Measurements from ENCODE around the gene TMEM147. TPM values are rescaled to one million over a fixed set of nuclear protein-coding genes. Genes with fewer than 3 reads are reported as not detected.

Gene TMEM147
- total RNA-seq, 1 donor from 2014 or later: 84.4 TPM

- intact Hi-C loops (cut with micrococcal nuclease): no loop called here
- DNase-seq (no peak), ATAC-seq (no peak)
These were observed 13.2 kb downstream of the TMEM147 start for GRCh38 chr19:35558400-35559280.

DNA sequence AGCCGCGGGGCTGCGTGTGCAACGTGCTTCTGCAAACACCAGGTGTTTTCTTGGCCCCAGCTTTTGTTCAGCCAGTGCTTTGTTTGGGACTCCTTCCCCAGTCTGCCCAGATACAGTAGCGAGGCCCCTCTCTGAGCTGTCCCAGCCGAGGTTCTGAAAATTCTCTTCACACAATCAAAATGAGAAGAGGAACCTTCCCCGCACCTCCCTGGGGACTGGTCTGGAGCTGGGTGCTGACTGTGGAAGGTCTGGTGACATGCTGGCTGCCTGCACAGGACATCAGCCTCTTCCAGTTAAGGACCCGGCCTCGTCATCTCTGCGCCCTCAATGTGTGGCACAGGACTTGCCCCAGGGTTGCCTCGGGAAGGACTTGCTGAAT is 13.8 kb downstream of the TMEM147 start:
- no peak for ATAC-seq
- no peak for DNase-seq
- intact Hi-C loops (cut with micrococcal nuclease): no loop called here

- ATAC-seq: no peak
- DNase-seq: no peak
- intact Hi-C loops (cut with micrococcal nuclease): no loop called here
These were observed 14.4 kb downstream of the TMEM147 start for GRCh38 chr19:35559781-35560180.

DNA sequence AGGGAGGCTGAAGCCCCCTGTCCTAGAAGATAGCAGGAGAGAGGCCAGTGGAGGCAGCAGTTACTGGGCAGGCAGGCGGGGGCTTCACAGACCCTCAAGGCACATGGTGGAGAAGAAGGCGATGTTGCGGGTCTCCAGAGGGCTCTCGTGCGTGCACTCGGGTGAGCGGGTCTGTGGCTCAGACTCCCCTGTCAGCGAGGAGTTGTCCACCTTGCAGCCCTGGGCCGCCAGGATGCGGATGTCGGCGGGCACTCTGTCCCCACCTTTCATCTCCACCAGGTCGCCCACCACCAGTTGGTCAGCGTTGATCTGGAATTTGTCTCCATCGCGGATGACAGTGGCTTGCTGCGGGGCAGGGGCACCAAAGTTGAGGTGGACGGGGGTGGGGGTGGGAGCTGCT is 14.8 kb downstream of the TMEM147 start:
- intact Hi-C loops (cut with micrococcal nuclease): no loop called here
- ATAC-seq (no peak), DNase-seq (no peak)

DNA sequence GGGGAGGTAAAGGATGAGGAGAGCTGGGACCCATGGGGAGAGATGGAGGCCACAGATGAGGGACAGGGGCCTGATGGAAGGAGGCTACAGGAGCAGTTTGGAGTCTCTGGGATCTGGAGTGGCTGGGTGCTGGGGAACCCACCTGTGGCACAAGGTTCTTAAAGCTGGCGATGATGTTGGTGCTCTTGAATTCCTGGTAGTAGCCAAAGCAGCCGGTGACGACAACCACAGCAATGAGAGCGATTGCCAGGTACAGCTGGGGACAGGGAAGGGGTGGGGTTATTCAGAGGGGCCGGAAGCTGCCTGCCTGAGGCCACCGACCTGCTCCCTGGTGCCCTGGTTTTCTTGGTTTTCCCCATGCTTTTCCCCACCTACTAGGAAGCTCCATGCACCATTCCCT is 15.3 kb downstream of the TMEM147 start:
- DNase-seq (no peak), ATAC-seq (no peak)
- intact Hi-C loops (cut with micrococcal nuclease): no loop called here

DNA sequence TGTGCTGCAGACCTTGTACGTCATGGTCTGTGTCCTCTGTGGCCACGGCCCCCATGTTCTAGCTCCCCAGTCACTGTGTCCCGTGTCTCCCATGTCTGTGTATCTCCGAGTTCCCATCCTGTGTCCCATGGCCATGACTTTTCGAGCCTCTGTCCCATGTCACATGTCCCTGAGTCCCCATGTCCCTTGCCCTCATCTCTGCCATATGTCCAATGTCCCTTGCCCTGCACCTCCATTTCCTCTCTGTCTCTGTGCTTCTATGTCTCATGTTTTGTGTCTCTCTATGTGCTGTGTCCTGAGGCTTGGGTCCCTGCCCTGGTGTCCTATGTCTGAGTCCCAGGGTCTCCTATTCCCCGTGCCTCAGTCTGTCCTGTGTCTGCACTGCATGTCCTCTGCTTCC is 16.0 kb downstream of the TMEM147 start:
- no peak for DNase-seq
- intact Hi-C loops (cut with micrococcal nuclease): no loop called here

GRCh38 chr19:35562336-35562735 is 16.9 kb downstream of the TMEM147 start:
- ATAC-seq: no peak
- intact Hi-C loops (cut with micrococcal nuclease): no loop called here
- no peak for DNase-seq

More for the DNA sequence above, 16.0 kb downstream of the TMEM147 start:
- no peak for ATAC-seq

DNA sequence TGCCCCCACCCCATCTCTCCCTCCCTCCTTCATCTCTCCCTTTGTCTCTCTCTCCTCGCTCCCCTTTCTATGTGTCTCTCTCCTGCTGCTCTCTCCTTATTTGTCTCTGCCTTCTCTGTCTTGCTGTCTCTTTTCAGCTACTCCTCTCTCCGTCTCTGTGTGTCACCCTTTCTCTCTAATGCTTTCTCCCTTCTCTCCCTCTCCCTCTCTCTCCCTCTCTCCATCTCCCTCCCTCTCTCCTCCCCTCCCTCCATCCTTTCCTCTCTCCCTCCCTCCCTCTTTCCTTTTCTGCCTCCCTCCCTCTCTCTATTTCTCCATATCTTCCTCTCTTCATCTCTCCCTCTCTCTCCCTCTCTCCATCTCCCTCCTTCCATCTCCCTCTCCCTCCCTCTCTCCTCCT is 17.4 kb downstream of the TMEM147 start:
- DNase-seq: no peak
- intact Hi-C loops (cut with micrococcal nuclease): no loop called here
- no peak for ATAC-seq

GRCh38 chr19:35563207-35563829 is 17.9 kb downstream of the TMEM147 start, which contains the start of gene ATP4A:
TSS of gene ATP4A (minus strand) at chr19:35563658. CDS start at chr19:35563629, 29 bp downstream.
- no peak for ATAC-seq
- intact Hi-C loops (cut with micrococcal nuclease): no loop called here
- no peak for DNase-seq

- intact Hi-C loops (cut with micrococcal nuclease): no loop called here
These were observed 19.8 kb downstream of the TMEM147 start for GRCh38 chr19:35565016-35565856.

DNA sequence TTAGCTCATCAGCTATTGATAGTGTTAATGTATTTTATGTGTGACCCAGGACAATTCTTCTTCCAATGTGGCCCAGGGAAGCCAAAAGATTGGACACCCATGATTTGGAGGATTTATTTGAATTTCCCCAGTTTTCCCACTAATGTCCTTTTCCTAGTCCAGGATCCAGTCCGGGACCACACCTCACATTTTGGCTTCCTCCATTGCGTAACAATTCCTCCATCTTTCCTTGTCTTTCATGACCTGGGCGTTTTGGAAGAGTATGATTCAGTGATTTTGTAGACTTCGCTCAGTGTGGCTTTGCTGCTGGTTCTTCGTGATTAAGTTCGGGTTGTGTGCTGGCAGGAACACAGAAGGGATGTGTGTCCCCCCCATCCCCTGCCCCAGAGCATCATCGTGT is 21.3 kb downstream of the TMEM147 start:
- no peak for DNase-seq
- intact Hi-C loops (cut with micrococcal nuclease): no loop called here
- no peak for ATAC-seq

More at GRCh38 chr19:35565016-35565856, 19.8 kb downstream of the TMEM147 start:
- no peak for DNase-seq
- no peak for ATAC-seq

DNA sequence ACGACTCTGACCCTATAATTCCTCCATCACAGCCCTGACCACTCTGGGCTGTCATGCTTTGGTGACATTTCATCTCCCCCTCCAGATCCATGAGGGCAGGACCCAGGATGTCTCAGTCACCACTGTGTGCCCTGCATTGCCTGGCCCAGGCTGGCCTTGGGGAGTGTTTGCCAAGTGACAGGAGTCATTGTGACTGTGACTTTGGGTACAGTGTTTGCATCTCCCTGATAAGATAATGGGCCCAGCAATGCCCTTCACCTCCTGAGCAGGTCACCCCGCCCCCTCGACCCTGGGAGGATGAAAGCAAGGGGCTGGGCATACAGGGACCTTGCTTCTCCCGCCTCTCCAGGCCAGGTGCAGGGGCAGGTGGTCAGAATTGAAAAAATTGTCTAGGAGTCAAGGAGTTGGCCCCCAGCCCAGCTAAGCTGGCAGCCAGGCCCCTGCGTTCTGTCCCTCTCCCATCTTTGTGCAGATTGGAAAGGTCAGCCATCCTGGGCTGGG is 23.9 kb downstream of the TMEM147 start:
- intact Hi-C loops (cut with micrococcal nuclease): no loop called here
- ATAC-seq: no peak
- no peak for DNase-seq

DNA sequence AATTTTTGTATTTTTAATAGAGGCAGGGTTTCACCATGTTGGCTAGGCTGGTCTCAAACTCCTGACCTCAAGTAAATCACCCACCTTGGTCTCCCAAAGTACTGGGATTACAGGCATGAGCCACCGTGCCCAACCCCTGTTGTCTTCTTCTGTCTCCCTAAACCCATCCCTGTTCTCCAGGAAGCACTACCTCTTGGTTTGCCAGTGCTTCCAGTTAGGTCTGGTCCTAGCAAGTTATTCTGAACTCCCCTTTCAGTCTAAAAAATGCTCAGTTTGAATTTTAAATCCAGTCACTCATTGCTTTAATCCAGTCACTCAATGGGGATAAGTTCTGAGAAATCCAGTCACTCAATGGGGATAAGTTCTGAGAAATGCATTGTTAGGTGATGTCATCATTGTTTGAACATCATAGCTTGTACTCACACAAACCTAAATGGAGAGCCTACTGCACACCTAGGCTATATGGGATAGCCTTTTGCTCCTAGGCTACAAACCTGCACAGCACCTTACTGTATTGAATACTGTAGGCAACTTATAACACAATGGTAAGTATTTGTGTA is 26.1 kb downstream of the TMEM147 start:
- DNase-seq: no peak
- no peak for ATAC-seq
- intact Hi-C loops (cut with micrococcal nuclease): no loop called here

DNA sequence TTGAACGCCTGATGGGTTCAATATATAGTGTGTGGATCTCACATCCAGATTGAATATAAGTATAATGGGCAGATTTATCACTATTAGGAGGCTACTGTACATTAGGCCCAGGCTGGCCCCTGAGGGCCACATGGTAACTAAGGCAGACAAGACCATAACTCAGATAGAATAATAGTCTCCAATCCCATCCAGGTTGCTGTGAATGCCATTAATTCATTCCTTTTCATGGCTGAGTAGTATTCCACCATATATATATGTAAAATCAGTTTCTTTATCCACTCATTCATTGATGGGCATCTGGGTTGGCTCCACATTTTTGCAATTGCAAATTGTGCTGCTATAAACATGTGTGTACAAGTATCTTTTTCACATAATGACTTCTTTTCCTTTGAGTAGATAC is 32.5 kb downstream of the TMEM147 start:
- ATAC-seq: no peak
- DNase-seq: no peak
- intact Hi-C loops (cut with micrococcal nuclease): no loop called here

- intact Hi-C loops (cut with micrococcal nuclease): no loop called here
- ATAC-seq (no peak), DNase-seq (no peak)
These were observed 33.3 kb downstream of the TMEM147 start for GRCh38 chr19:35578707-35579106.

GRCh38 chr19:35582760-35583159 is 37.3 kb downstream of the TMEM147 start:
- no peak for ATAC-seq
- intact Hi-C loops (cut with micrococcal nuclease): no loop called here
- DNase-seq: no peak

DNA sequence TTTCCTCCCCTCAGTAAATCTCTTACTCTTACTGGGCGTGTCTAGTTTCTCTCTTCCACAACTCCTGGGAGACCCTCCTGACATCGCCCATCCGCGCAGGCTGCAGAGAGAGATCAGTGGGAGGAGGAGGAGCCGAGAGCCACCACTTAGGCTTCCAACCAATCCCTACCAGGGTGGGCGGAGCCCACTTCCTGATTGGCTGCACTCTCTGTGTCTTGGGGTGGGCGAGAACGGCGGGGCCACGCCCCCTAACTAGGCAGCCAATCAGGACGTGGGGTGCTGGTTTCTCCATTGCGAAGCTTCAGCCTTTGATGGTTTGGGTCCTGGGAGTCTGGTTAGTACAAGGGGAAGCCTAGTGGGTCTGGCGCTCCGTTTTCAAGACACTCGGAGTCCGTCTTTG is 40.4 kb downstream of the TMEM147 start, which contains the start of gene PMIS2:
TSS of gene PMIS2 (plus strand) at position 326 of the 400 bp plus-strand sequence. CDS start 87 bp downstream, outside the sequence.
- DNase-seq (no peak), ATAC-seq (no peak)
- intact Hi-C loops (cut with micrococcal nuclease): no loop called here

DNA sequence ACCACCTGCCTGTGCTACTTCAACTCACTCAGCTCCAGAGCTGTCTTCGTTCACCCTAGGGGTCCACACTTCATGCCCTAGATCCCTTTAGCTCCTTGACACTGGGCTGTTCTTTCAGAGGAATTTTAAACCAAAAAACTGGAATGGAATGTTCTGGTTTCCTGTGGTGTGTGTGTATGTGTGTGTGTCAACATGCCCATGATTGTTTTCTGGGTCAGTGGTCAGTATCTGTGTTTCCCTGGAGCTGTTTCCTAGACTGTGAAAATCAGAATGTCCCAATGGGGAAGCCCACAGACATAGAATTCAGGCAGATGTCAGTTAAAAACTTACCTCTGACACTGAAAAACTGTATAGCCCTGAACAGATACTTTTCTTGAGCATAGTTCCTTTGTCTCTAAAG is 41.9 kb downstream of the TMEM147 start:
- ATAC-seq: no peak
- intact Hi-C loops (cut with micrococcal nuclease): no loop called here
- DNase-seq: no peak

GRCh38 chr19:35590875-35591274 is 45.4 kb downstream of the TMEM147 start:
- DNase-seq (no peak), ATAC-seq (no peak)
- intact Hi-C loops (cut with micrococcal nuclease): no loop called here

Measured in left ventricle myocardium superior (tissue), 1 donor.